ENCODE data around the gene TTLL12. TPM values are rescaled to one million over a fixed set of nuclear protein-coding genes. Genes with fewer than 3 reads are reported as not detected.

The TTLL12 gene
- 35.6 and 39.8 TPM in 2 replicates for total RNA-seq

GRCh38 chr22:43186272-43187170 lies at the start of gene TTLL12:
TSS of gene TTLL12 (minus strand) at chr22:43187134. CDS start at chr22:43187069, 65 bp downstream.

GRCh38 chr22:43151251-43152002 lies 35.5 kb downstream of the TTLL12 start, which contains the start of gene TSPO:
TSS of gene TSPO (plus strand) at chr22:43151559. CDS start at chr22:43159239, 7,680 bp downstream.

GRCh38 chr22:43142880-43143562 lies 43.9 kb downstream of the TTLL12 start, which contains the start of gene MCAT:
TSS of gene MCAT (minus strand) at chr22:43143398. CDS start at chr22:43143348, 50 bp downstream.

Other genes with a start within 250 kb of the TTLL12 start
- 24.9 and 29.5 TPM in 2 replicates for gene PACSIN2, start 172.0 kb downstream of the TTLL12 start, total RNA-seq
- gene TTLL1, start 97.7 kb downstream of the TTLL12 start, total RNA-seq = 9.8 and 15.8 TPM in 2 replicates
- not detected in 2 replicates for gene BIK, start 76.4 kb downstream of the TTLL12 start, total RNA-seq
- gene MCAT, start 43.7 kb downstream of the TTLL12 start, total RNA-seq = 15.4 and 19.2 TPM in 2 replicates
- gene TSPO, start 35.6 kb downstream of the TTLL12 start, total RNA-seq = 516 and 709 TPM in 2 replicates
- 0.09 and 0.23 TPM in 2 replicates for gene SCUBE1, start 156.2 kb upstream of the TTLL12 start, total RNA-seq
- gene MPPED1, start 224.9 kb upstream of the TTLL12 start, total RNA-seq = not detected in 2 replicates